T-helper 2 cell treated with Interferon-gamma antibody and Interleukin-4, amounts not matched to agents 100 ng/mL and 5 ng/mL, for 36 hours (primary cell): Measurements from ENCODE around the gene RELB. TPM values are rescaled to one million over a fixed set of nuclear protein-coding genes. Genes with fewer than 3 reads are reported as not detected.
"Not testable (repeated sequence)": the region's sequence is repeated elsewhere in the genome, so short reads cannot be mapped to it uniquely, and the experiment has no call there.

Source experiments
- intact Hi-C: fragments of 100-400 bp; cut with micrococcal nuclease; formaldehyde crosslinking; loops from one replicate; pipeline ENCODE4 v1.15.1; 2023
- total RNA-seq: library from RNA; stranded (reverse); gene quantifications from 2 replicates; pipeline ENCODE4 v1.2.3, GENCODE V29; 2022

RELB gene, protein sequence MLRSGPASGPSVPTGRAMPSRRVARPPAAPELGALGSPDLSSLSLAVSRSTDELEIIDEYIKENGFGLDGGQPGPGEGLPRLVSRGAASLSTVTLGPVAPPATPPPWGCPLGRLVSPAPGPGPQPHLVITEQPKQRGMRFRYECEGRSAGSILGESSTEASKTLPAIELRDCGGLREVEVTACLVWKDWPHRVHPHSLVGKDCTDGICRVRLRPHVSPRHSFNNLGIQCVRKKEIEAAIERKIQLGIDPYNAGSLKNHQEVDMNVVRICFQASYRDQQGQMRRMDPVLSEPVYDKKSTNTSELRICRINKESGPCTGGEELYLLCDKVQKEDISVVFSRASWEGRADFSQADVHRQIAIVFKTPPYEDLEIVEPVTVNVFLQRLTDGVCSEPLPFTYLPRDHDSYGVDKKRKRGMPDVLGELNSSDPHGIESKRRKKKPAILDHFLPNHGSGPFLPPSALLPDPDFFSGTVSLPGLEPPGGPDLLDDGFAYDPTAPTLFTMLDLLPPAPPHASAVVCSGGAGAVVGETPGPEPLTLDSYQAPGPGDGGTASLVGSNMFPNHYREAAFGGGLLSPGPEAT
- total RNA-seq, result 33.1 and 35.2 TPM in 2 replicates

GRCh38 chr19:45001087-45001739 lies at the start of gene RELB:
RELB (plus strand) TSS chr19:45001464; CDS start chr19:45001580, 116 bp downstream.
- intact Hi-C loops, result loop anchor here (1.0 to 5.0 kb wide), 3 partner anchors 11 to 1499 kb away; partner anchors contain the start of genes PHLDB3 and PPP1R37

GRCh38 chr19:44954278-44954648 lies 47.0 kb upstream of the RELB start:
- intact Hi-C loops, result loop anchor here (2.0 kb wide), 1 partner anchor 85 kb away; the partner anchor contains the start of gene CLASRP

- intact Hi-C loops, result loop anchor here (1.0 to 2.0 kb wide), 3 partner anchors 47 to 84 kb away; partner anchors contain the start of gene CLASRP
Observed at GRCh38 chr19:44954649-44955504, 46.4 kb upstream of the RELB start, which contains the start of gene CLPTM1. CLPTM1 (plus strand) TSS chr19:44955380; CDS start chr19:44955396, 16 bp downstream.

- intact Hi-C loops, result loop anchor here (1.0 to 2.0 kb wide), 3 partner anchors 47 to 83 kb away; partner anchors contain the start of gene CLASRP
Observed at GRCh38 chr19:44955505-44956439, 45.5 kb upstream of the RELB start.

GRCh38 chr19:44957526-44957925 lies 43.7 kb upstream of the RELB start:
- intact Hi-C loops, result no loop called here

DNA sequence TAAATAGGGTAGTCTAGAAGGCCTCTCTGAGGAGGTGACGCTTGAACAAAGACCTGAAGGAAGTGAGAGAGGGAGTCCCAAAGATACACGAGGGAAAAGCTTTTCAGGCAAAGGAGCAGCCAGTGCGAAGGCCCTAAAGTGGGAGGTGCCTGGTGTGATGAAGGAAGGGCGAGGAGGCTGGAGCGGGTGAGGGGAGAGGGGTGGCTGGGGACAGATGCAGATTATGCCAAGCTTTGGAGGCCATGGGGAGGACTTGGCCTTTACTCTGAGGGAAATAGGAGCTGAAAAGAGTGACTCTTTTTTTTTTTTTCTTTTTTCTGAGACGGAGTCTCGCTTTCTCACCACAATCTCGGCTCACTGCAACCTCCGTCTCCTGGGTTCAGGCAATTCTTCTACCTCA lies 43.2 kb upstream of the RELB start:
- intact Hi-C loops, result no loop called here

DNA sequence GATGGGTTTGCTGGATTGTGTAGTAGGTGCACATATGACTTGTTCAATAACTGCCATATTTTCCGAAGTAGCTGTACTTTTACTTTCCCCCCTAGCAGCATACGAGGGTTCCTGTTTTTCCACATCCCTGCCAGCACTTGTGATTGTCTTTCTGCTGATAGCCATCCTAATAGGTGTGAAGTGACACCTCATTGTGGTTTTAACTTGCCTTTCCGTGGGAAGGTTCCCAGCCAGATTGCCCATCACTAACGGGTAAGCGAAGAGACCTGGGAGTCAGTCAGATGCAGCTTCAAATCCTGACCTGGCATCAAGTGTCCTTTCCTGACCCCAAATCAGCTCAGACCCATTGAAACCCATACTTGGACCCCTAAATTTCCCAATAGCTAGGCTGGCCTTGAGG lies 41.6 kb upstream of the RELB start:
- intact Hi-C loops, result no loop called here

DNA sequence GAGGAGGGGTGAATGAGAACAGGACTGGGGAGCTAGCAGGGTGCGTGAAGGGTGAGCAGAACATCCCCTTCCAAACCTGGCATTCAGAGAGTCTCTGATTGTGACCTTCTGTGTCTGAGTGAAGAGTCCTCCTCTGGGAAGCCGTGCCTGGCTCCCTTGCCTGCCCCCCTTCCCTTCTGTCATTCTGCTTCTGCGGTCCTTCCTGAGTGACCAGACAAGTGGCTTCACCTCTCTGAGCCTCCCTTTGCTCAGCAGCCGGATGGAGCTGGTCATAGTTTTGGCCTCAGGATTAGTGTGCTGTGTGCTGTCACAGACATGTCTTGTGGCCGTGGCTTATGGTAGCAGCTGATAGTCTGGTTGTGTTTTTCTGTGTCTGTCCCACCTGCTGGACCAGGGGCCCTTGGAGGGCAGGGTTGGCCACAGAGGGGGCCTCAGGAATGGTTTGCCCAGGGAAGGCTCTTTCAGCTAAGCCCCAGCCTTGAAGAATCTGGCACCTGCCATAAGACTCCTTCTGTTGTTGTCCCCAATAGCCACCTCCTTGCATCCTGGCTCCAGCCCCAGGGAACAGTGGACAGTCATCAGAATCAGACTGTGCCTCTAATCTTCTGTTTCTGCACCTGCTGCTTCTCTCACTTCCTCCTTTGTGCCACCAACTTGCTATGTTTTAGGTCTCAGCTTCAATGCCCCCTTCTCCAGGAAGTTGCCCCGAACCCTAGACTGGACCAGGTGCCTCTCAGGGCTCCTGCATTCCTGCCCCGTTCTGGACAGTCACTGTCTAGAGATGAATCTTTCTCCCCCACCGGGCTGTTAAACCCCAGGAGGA lies 40.1 kb upstream of the RELB start:
- intact Hi-C loops, result no loop called here

- intact Hi-C loops, result no loop called here
Observed at GRCh38 chr19:44961821-44962220, 39.4 kb upstream of the RELB start.

DNA sequence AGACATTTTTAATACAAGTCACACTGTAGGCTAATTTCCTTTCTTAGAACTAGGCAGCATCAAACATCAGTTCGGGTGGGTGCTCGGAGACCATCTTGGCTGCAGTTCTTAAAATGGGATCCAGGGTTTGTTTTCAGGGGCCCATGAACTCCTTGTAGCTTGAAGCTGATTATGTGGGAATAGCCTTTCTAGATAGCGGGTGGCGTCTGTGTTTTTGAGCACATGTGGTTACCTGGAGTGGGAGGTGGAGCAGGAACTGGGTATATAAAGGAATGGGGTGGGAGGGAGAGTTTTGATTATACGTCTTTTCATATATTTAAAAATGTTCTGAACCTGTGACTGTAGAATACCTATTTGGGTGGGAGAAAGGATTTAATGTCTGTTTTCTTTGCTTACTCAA lies 33.1 kb upstream of the RELB start:
- intact Hi-C loops, result no loop called here

DNA sequence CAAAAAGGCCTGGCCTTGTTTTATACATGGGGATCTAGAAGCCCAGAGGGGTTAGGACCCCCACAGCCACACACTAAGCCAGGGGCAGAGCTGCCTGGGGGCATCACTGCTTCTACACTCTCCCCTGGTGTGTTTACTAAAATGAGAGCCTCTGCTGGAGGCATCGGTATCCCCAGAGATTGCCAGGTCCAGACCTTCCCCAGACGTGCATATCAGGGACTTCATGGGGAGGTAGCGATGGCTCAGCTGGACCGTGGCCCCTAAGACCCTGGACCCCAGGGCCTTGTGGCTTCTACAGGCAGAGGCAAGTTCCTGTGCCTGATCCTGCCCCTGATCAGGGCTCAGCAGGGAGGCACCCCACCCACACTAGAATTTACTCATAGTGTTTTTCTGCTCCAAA lies 32.6 kb upstream of the RELB start:
- intact Hi-C loops, result no loop called here

DNA sequence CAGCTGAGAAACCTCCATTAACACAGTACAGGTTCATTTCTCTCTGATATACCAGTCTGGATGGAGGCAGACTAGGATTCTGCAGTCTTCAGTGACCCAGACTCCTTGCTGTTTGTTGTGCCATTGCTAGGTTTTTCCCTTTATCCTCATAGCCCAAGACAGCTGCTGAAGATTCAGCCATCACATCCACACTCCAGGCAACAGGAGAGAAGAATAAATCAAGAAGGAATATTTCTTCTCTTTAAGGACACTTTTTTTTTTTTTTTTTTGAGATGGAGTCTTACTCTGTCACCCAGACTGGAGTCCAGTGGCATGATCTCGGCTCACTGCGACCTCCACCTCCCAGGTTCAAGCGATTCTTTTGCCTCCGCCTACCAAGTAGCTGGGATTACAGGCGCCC lies 31.8 kb upstream of the RELB start:
- intact Hi-C loops, result no loop called here

DNA sequence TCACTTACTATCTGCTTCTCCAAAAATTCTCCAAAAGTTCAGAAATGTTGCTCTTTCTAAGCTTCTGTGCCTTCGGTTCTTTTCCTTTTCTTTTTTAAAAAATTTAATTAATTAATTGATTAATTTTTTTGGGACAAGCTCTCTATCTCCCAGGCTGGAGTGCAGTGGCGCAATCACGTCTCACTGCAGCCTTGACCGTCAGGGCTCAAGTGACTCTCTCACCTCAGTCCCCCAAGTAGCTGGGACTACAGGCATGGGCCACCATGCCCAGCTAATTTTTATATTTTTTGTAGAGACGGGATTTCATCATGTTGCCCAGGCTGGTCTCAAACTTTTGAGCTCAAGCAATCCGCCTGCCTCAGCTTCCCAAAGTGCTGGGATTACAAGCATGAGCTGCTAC lies 29.8 kb upstream of the RELB start:
- intact Hi-C loops, result not testable (repeated sequence)

GRCh38 chr19:44972802-44973201 lies 28.5 kb upstream of the RELB start:
- intact Hi-C loops, result no loop called here

DNA sequence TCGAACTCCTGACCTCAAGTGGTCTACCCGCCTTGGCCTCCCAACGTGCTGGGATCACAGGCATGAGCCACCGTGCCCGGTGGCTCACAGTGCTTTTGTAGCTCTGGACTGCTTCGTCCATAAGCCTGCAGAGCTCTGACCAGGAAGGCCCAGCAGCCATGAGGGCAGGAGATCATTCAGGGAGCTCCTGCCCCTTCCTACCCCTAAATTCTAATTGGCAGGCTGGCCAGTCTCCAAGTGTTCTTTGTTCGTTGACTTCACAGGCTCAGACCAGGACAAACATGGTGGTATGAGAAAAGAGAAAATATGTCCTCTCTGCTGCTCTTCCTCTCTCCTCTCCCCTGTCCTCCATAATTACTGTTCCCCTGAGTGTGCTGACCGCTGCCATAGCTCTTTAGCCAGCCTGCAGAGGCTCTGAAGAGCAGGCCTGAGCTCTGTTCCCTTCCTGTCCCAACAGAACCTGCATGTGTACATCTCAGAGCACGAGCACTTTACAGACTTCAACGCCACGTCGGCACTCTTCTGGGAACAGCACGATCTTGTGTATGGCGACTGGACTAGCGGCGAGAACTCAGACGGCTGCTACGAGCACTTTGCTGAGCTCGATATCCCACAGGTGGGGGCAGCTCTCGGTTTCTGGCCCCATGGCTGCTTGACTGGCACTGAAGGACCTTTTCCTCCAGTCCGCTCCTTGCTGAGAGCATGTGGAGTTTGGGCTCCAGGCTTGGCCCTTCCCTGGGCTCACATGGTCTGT lies 27.1 kb upstream of the RELB start:
- intact Hi-C loops, result no loop called here

DNA sequence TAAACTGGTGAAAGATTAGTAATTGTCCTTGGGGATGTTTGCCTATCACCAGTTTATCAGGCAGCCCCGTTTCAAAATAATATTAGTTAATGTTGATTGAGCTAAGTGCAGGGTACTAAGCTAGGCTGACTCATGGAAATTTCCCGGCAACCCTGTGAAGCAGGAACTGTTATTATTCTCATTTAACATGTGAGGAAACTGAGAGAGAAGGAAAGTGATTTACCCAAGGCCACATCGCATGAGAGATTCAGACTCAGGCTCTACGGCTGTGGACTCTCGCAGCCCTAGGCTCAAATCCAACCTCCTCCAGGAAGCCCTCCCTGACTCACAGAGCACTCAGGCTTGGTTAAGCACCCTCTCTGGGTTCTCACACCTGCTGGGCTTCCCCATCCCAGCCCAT lies 26.4 kb upstream of the RELB start:
- intact Hi-C loops, result no loop called here

DNA sequence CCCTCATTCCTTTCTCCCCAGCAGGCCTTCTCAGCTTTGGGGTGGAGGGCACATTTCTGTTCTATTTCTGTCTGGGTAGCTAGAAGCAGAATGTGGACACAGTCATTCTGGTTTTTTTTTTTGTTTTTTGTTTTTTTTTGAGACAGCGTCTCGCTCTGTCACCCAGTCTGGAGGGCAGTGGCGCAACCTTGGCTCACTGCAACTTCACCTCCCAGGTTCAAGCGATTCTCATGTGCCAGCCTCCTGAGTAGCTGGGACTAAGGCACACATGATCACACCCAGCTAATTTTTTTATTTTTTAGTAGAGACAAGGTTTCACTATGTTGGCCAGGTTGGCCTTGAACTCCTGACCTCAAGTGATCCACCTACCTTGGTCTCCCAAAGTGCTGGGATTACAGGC lies 25.8 kb upstream of the RELB start:
- intact Hi-C loops, result no loop called here

DNA sequence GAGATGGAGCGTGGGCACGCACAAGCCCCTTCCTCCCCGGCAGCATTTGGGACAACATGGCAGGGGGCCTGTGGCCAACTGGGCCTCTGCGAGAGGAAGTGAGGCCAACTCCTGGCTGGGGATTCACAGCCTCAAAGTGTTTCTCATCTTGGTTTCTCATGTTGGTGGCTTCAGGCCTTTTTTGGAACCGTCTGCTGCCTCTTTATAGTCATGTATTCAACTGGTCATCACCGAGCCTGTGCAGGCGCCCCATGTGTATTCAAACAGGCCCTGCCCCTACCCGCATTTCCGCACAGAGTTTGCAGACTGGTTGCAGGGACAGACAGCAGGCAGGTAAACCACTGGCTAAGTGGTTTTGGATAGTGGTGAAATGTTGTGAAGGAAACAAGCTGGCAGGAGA lies 17.3 kb upstream of the RELB start:
- intact Hi-C loops, result no loop called here
